ENCODE data around the gene CORO1C.

DNA sequence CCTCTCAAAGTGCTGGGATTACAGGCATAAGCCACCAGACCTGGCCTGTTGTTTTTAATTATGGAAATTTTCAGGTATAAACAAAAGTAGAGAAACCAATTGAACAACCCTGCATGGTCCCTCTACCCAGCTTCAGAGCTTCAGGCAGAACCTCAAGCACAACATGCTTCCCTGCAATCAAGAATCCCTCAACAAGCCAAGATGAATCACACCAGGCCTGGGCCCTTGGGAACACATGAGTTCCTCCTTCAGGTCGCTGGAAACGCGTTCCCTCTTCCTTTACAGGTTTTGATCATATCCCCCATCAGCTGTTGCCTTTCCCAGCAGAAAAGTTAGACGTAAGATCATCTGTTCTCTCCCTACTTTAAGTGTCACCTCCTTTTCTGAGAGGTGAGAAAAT lies 20.5 kb upstream of the CORO1C start:
- TF ChIP-seq, protein P1, sequence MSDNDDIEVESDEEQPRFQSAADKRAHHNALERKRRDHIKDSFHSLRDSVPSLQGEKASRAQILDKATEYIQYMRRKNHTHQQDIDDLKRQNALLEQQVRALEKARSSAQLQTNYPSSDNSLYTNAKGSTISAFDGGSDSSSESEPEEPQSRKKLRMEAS (IDR thresholded peaks at IDR 0.05; ENCODE audit: insufficient read depth, insufficient read length): no peak
- TF ChIP-seq POLR2A (IDR thresholded peaks at IDR 0.05; ENCODE audit: low read depth, low read length): no peak
- TF ChIP-seq, protein P2, sequence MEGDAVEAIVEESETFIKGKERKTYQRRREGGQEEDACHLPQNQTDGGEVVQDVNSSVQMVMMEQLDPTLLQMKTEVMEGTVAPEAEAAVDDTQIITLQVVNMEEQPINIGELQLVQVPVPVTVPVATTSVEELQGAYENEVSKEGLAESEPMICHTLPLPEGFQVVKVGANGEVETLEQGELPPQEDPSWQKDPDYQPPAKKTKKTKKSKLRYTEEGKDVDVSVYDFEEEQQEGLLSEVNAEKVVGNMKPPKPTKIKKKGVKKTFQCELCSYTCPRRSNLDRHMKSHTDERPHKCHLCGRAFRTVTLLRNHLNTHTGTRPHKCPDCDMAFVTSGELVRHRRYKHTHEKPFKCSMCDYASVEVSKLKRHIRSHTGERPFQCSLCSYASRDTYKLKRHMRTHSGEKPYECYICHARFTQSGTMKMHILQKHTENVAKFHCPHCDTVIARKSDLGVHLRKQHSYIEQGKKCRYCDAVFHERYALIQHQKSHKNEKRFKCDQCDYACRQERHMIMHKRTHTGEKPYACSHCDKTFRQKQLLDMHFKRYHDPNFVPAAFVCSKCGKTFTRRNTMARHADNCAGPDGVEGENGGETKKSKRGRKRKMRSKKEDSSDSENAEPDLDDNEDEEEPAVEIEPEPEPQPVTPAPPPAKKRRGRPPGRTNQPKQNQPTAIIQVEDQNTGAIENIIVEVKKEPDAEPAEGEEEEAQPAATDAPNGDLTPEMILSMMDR (IDR thresholded peaks at IDR 0.05; ENCODE audit: extremely low read depth in 1 of 2, insufficient read depth in 1 of 2, low read depth in 1 of 2, low read length in 2 of 2): no peak
- no peak for TF ChIP-seq EZH2 (IDR thresholded peaks at IDR 0.05; ENCODE audit: borderline replicate concordance, low read depth, low read length, severe bottlenecking)
- no peak for TF ChIP-seq POLR2AphosphoS5 (IDR thresholded peaks at IDR 0.05; ENCODE audit: insufficient read depth, low read depth, low read length)

Data from endothelial cell of umbilical vein (primary cell).